BJ (cell line): ENCODE measurements around the gene ABLIM2. TPM values are rescaled to one million over a fixed set of nuclear protein-coding genes. Genes with fewer than 3 reads are reported as not detected.

Source experiments
- CTCF ChIA-PET: fragments of 350-600 bp; formaldehyde crosslinking; extraction: SDS; loops from one replicate; lab custom pipeline; 2021; ENCODE audit warnings: antibody characterized with exemption, inconsistent platforms; lab: Yijun Ruan, JAX
- POLR2A ChIA-PET: fragments of 300-600 bp; sonication (Branson Sonifier 250); formaldehyde crosslinking; extraction: SDS; loops from one replicate; lab custom pipeline; 2021; ENCODE audit warnings: antibody characterized with exemption; lab: Charles Lee
- DNase-seq: peaks from one replicate; pipeline ENCODE4 v3.0.0-alpha.2; 2011; ENCODE audit warnings: low read depth
- H3K27me3 ChIP-seq: 2 replicates; pipeline ENCODE4 v1.6.0; 2011; ENCODE audit warnings: low read length; ENCODE audit not compliant: control insufficient read depth, insufficient read depth
- H3K36me3 ChIP-seq: 2 replicates; pipeline ENCODE4 v1.5.1; 2011; ENCODE audit warnings: low read length; ENCODE audit not compliant: control insufficient read depth, insufficient read depth
- H3K4me3 ChIP-seq: 2 replicates; pipeline ENCODE4 v1.5.1; 2011; ENCODE audit warnings: low read depth, mild to moderate bottlenecking, control low read depth, low read length
- CTCF ChIP-seq: IDR thresholded peaks from 2 replicates; pipeline ENCODE4 v1.5.1; 2011; ENCODE audit warnings: low read depth, mild to moderate bottlenecking, control low read depth, inconsistent platforms, low read length, moderate library complexity; ENCODE audit not compliant: insufficient read depth
- polyA plus RNA-seq: library from polyadenylated mRNA; depleted of rRNA; stranded (reverse); fragments of >200 nt; gene quantifications from 2 replicates; pipeline ENCODE4 v1.2.3, GENCODE V29; 2011

Gene ABLIM2
- polyA plus RNA-seq, 1 experiment, result 0.07 TPM

GRCh38 chr4:7952615-7953014, 206.0 kb downstream of the ABLIM2 start:
- Histone ChIP-seq H3K4me3 (no peak overlapping the region), H3K36me3 (no peaks in the 10 kb centered on the region), H3K27me3 (peaks cover 2% of the 10 kb centered on the region)
- POLR2A ChIA-PET, result no interaction called here
- CTCF ChIA-PET, result interaction anchor here (1.4 to 1.5 kb wide), 2 partner anchors 11 to 22 kb away, joined by 3 to 4 read pairs; no protein-coding TSS in a partner anchor
- no peak for TF ChIP-seq CTCF
- no peak for DNase-seq

- CTCF ChIA-PET, result interaction anchor here (0.9 kb wide), 1 partner anchor 37 kb away, joined by 3 read pairs; no protein-coding TSS in a partner anchor
- H3K27me3 ChIP-seq, result peaks cover 2% of the 10 kb centered on the region
- no peak for DNase-seq
- H3K4me3 ChIP-seq, result no peak overlapping the region
- no peak for TF ChIP-seq CTCF
- H3K36me3 ChIP-seq, result no peaks in the 10 kb centered on the region
- POLR2A ChIA-PET, result no interaction called here
Observed at GRCh38 chr4:7950301-7951092, 208.1 kb downstream of the ABLIM2 start.

GRCh38 chr4:7949759-7950158, 208.9 kb downstream of the ABLIM2 start:
- ChIA-PET CTCF (interaction anchor here (0.9 kb wide), 1 partner anchor 38 kb away, joined by 3 read pairs; no protein-coding TSS in a partner anchor), POLR2A (no interaction called here)
- DNase-seq, result no peak
- no peaks in the 10 kb centered on the region for H3K36me3 ChIP-seq
- H3K27me3 ChIP-seq, result peaks cover 2% of the 10 kb centered on the region
- TF ChIP-seq CTCF, result no peak
- no peak overlapping the region for H3K4me3 ChIP-seq

GRCh38 chr4:7947927-7948326, 210.7 kb downstream of the ABLIM2 start:
- TF ChIP-seq CTCF, result no peak
- ChIA-PET CTCF (interaction anchor here (1.1 to 1.5 kb wide), 3 partner anchors 10 to 39 kb away, joined by 3 to 6 read pairs (median 3); no protein-coding TSS in a partner anchor), POLR2A (no interaction called here)
- H3K4me3 ChIP-seq, result no peak overlapping the region
- no peaks in the 10 kb centered on the region for H3K36me3 ChIP-seq
- H3K27me3 ChIP-seq, result peaks cover 2% of the 10 kb centered on the region
- DNase-seq, result no peak

GRCh38 chr4:7945709-7946380, 212.8 kb downstream of the ABLIM2 start:
- DNase-seq, result no peak
- H3K4me3 ChIP-seq, result no peak overlapping the region
- POLR2A ChIA-PET, result no interaction called here
- TF ChIP-seq CTCF, result no peak
- H3K36me3 ChIP-seq, result no peaks in the 10 kb centered on the region
- CTCF ChIA-PET, result no interaction called here
- H3K27me3 ChIP-seq, result peaks cover 2% of the 10 kb centered on the region
